Measurements from ENCODE around the gene RNF168.
"Not testable (repeated sequence)": the region's sequence is repeated elsewhere in the genome, so short reads cannot be mapped to it uniquely, and the experiment has no call there.

RNF168 gene

DNA sequence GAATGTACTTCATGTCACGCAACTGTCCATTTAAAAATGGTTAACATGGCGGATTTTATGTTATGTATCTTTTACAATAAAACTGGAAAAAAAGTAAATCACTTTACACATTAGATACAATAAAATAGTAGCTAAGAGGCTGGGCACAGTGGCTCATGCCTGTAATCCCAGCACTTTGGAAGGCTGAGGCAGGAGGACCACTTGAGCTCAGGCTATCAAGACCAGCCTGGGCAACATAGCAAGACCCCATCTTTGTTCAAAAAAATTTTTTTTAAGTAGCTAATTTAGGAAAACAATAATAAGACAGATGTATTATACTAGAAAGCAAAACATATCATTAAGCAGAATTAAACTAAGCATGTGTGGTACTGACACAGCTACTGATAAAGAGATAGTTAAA is 11.5 kb downstream of the RNF168 start:
- TF ChIP-seq, protein P1, sequence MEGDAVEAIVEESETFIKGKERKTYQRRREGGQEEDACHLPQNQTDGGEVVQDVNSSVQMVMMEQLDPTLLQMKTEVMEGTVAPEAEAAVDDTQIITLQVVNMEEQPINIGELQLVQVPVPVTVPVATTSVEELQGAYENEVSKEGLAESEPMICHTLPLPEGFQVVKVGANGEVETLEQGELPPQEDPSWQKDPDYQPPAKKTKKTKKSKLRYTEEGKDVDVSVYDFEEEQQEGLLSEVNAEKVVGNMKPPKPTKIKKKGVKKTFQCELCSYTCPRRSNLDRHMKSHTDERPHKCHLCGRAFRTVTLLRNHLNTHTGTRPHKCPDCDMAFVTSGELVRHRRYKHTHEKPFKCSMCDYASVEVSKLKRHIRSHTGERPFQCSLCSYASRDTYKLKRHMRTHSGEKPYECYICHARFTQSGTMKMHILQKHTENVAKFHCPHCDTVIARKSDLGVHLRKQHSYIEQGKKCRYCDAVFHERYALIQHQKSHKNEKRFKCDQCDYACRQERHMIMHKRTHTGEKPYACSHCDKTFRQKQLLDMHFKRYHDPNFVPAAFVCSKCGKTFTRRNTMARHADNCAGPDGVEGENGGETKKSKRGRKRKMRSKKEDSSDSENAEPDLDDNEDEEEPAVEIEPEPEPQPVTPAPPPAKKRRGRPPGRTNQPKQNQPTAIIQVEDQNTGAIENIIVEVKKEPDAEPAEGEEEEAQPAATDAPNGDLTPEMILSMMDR (IDR thresholded peaks at IDR 0.05; ENCODE audit: insufficient read depth, missing control alignments): no peak
- no peak for DNase-seq (ENCODE audit: insufficient read length, low spot score)
- FAIRE-seq: no peak

DNA sequence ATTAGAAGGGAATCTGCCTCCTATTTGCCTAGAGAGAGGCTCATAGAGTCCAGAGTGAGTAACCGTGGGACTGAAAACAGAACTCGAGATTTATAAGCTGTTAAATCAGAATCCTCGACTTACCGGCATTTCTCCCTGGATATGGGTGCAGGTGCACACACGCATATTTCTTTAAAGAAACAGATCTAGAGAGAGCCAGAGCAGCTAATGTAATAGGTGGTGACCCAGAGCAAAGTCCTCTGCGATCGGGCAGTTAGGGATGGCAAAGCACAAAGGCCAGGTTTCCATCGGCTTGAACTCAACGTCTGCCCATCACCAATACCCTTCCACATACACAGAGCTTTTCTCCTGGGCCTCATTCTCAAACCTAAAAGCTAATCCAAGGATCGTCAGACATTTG is 13.8 kb downstream of the RNF168 start:
- FAIRE-seq: no peak
- TF ChIP-seq, protein P1 (IDR thresholded peaks at IDR 0.05; ENCODE audit: insufficient read depth, missing control alignments): no peak

DNA sequence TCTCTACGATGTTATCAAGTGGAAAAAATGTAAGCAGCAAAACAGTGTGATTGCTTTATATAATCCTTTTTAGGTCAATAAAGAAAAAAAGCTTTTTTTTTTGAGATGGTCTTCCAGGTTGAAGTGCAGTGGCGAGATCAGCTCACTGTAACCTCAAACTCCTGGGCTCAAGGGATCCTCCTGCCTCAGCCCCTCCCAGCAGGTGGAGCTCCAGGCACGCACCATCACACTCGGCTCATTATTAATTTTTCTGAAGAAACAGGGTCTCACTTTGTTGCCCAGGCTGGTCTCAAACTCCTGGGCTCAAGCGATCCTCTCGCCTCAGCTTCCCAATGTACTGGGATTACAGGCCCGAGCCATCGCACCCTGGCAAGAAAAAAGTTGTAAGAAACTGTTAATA is 17.3 kb downstream of the RNF168 start:
- DNase-seq (ENCODE audit: insufficient read length, low spot score): no peak
- TF ChIP-seq, protein P1 (IDR thresholded peaks at IDR 0.05; ENCODE audit: insufficient read depth, missing control alignments): peak; percentile 40
- FAIRE-seq: no peak

More for the DNA sequence above, 13.8 kb downstream of the RNF168 start:
- DNase-seq (ENCODE audit: insufficient read length, low spot score): no peak

DNA sequence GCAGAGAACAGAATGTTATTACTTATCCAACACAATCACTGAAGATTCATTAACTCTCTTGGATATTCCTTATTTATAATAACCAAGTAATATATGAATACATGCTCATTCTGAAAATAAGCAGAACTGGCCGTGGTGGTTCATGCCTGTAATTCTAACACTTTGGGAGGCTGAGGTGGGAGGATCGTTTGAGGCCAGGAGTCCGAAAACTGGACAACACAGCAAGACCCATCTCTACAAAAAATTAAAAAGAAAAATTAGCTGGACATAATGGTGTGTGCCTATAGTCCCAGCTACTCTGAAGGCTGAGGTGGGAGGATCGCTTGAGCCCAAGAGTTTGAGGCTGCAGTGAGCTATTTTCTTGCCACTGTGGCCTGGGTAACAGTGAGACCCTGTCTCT is 25.9 kb downstream of the RNF168 start:
- no peak for DNase-seq (ENCODE audit: insufficient read length, low spot score)
- FAIRE-seq: no peak
- TF ChIP-seq, protein P1 (IDR thresholded peaks at IDR 0.05; ENCODE audit: insufficient read depth, missing control alignments): no peak

DNA sequence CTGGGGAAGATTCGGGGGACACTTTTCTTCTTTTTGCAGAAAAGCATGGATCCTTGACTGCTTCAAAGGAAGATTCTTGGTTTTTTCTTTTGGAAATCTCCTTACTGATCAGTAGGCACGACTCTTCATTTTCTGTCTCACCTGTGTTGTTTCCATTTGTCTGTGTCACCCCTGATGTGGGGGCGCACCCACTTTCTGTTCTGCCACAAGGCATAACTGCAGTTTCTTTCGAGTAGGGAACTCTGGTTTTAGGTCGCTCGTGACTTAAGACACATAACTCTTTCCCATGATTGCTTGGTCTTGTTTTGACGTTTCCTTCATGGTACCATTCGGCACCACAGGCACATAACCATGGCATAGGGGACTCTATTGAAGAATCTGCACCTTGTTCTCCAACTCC is 31.3 kb downstream of the RNF168 start:
- DNase-seq (ENCODE audit: insufficient read length, low spot score): no peak
- TF ChIP-seq, protein P1 (IDR thresholded peaks at IDR 0.05; ENCODE audit: insufficient read depth, missing control alignments): no peak
- no peak for FAIRE-seq

DNA sequence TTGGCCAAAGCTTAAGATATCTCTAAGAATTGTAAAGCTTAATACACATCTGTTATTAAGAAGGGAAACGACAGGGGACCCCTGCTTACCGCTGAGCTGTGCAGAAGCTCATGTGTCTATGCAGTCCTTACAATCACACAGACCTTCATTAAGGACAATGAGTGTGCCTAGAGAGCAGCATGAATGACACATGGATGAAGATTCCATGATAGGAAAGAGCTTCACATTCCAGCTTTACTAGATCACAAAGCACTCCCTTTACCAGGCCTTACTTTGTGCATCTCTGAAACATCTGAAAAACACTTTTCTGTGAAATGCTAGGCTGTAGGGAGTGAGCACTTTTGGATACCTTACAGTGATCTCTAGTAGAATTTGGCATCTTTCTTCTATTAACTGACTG is 32.0 kb downstream of the RNF168 start:
- DNase-seq (ENCODE audit: insufficient read length, low spot score) (no peak), FAIRE-seq (no peak)
- TF ChIP-seq, protein P1 (IDR thresholded peaks at IDR 0.05; ENCODE audit: insufficient read depth, missing control alignments): no peak

DNA sequence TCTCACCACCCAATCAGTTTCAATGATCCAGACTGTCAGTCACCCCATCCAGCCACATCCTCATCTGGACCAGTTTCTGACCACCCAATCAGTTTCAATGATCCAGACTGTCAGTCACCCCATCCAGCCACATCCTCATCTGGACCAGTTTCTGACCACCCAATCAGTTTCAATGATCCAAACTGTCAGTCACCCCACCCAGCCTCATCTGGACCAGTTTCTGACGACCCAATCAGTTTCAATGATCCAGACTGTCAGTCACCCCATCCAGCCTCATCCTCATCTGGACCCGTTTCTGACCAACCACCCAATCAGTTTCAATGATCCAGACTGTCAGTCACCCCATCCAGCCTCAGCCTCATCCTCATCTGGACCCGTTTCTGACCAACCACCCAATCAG is 33.4 kb downstream of the RNF168 start:
- FAIRE-seq; DNase-seq (ENCODE audit: insufficient read length, low spot score): not testable (repeated sequence)

DNA sequence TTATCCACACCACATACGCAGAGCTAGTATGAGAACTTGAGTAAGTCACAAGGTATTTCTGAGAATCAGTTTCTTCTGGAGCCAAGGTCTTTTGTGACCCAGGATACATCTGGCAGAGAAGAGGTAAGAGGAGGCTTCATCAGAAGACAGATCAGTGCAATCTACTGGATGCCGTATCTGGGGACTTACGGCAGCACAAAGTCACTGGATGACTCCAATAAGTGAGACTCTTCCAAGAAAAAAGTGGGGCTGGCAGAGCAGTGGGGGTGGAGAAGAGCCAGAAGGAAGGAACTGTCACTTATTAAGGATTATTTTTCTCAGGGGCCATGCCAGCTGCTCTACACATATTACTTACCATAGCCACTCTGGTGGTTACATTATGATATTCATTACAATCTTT is 39.8 kb downstream of the RNF168 start:
- no peak for FAIRE-seq
- no peak for DNase-seq (ENCODE audit: insufficient read length, low spot score)
- TF ChIP-seq, protein P1 (IDR thresholded peaks at IDR 0.05; ENCODE audit: insufficient read depth, missing control alignments): no peak
